Right ventricle myocardium inferior (tissue), 1 donor: ENCODE measurements around the gene COBLL1. TPM values are rescaled to one million over a fixed set of nuclear protein-coding genes. Genes with fewer than 3 reads are reported as not detected.

Source experiments
- ATAC-seq: fragments of 200-7000 bp; cut with Tn5 transposase; one replicate; pipeline ENCODE4 v1.9.1; 2020; ENCODE audit warnings: mild to moderate bottlenecking, moderate library complexity
- DNase-seq: peaks from one replicate; pipeline ENCODE4 v3.0.0; 2021; ENCODE audit errors: missing footprints
- intact Hi-C: fragments of 100-400 bp; cut with DNase I; formaldehyde crosslinking; loops from one replicate; pipeline ENCODE4 v1.11.0; 2022
- long read RNA-seq: library from polyadenylated mRNA; unstranded; transcript quantifications from one replicate; pipeline ENCODE4 v2.0.0, GENCODE V29; 2021
- total RNA-seq: library from RNA; stranded (reverse); fragmentation: NEBNext Ultra II Directional; extraction: Animal tissue kit (Norgen Biotek cat#: 25700); gene quantifications from one replicate; pipeline ENCODE4 v1.2.1, GENCODE V29; 2021
- donor health status: DM: no; HTN: yes; CAD: no; lungs with severe emphysema.

Gene COBLL1, protein sequence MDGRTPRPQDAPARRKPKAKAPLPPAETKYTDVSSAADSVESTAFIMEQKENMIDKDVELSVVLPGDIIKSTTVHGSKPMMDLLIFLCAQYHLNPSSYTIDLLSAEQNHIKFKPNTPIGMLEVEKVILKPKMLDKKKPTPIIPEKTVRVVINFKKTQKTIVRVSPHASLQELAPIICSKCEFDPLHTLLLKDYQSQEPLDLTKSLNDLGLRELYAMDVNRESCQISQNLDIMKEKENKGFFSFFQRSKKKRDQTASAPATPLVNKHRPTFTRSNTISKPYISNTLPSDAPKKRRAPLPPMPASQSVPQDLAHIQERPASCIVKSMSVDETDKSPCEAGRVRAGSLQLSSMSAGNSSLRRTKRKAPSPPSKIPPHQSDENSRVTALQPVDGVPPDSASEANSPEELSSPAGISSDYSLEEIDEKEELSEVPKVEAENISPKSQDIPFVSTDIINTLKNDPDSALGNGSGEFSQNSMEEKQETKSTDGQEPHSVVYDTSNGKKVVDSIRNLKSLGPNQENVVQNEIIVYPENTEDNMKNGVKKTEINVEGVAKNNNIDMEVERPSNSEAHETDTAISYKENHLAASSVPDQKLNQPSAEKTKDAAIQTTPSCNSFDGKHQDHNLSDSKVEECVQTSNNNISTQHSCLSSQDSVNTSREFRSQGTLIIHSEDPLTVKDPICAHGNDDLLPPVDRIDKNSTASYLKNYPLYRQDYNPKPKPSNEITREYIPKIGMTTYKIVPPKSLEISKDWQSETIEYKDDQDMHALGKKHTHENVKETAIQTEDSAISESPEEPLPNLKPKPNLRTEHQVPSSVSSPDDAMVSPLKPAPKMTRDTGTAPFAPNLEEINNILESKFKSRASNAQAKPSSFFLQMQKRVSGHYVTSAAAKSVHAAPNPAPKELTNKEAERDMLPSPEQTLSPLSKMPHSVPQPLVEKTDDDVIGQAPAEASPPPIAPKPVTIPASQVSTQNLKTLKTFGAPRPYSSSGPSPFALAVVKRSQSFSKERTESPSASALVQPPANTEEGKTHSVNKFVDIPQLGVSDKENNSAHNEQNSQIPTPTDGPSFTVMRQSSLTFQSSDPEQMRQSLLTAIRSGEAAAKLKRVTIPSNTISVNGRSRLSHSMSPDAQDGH
- 15.2 TPM for total RNA-seq
- long read RNA-seq, partial matches to known transcripts = 1 of 3 reads
- long read RNA-seq, other reads (novel, unspliced or antisense) = 2 of 3 reads

DNA sequence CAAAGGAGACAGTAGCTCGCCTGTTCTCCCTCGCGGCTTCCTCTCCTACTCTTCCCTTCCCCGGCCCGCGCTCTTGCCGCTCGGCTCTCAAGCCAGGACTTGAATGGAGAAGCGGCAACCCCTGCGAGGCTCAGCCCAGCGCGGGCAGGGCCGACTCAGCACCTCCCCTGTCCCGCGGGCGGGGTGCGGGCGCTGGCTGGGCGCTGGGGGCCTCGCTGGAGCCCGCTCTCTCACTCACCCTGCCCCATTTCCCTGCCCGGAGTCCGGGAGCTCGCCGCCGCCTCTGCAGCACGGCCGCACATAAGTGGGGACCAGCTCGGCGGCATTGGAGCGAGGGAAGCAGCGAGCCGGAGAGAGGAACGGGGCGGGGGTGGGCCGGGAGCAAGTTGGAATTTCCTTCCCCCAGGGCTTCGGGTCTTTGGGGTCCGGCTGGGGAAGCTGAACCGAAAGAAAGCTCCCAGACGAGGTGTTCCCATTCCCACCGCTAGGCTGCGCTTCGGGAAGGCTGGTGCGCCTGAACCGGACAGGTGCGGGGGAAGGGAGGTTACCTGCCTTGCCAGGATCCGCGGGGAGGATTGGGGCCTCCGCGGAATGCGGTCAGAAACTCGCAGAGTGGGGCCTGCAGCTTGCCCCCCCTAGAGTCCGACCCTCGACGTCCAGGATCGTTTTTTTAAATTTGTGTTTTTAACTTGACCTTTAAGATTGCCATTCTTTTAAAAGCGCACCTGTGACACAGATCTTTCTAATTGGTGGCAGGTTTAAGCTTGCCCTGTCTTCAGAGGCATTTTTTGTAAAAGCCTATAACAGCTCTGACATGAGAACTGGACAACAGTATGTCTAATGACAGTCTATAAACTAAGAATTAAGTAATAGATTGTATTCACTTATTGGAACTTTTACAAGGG lies at the start of gene COBLL1:
Gene COBLL1, minus strand, starts transcription at position 105 of the 905 bp plus-strand sequence. CDS start 627 bp downstream, outside the sequence.
- intact Hi-C loops = loop anchor here (2.0 to 5.0 kb wide), 4 partner anchors 60 to 280 kb away; no protein-coding TSS in a partner anchor
- peak; percentile 84 for ATAC-seq
- DNase-seq = peak; percentile 88

DNA sequence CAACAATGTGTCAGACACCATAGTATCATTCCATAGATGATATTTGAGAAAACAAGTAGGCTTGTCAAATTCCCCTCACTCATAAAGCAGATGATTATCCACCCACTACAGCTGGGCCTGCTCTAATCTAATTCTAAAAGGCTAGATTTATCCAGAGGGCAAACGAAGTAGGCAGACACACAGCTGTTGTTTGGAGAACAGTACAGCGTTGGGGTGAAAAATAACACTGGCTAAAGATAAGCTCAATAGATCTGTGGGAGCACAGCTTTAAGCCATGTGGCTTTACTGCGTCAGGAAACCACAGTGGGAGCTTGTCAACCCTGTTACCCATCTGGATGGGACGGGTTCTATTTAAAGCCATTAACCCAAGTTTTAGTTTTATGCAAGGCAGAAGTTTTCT lies 48.9 kb upstream of the COBLL1 start:
- intact Hi-C loops = no loop called here
- DNase-seq = no peak
- no peak for ATAC-seq

DNA sequence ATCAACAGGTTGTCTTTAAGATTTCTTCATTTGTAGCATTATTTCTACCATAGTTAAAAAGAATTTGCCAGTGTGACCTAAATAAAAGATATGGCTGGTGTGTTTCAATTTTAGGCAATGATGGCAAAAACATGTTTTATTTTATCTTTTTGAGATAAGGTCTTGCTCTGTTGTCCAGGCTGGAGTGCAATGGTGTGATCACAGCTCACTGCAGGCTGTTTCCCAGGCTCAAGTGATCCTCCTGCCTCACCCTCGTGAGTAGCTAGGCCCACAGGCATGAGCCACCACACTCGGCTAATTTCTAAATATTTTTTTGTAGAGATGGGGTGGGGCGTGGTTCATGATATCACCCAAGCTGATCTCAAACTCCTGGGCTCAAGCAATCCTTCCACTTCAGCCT lies 47.0 kb upstream of the COBLL1 start:
- intact Hi-C loops = no loop called here
- ATAC-seq = no peak
- DNase-seq = no peak

DNA sequence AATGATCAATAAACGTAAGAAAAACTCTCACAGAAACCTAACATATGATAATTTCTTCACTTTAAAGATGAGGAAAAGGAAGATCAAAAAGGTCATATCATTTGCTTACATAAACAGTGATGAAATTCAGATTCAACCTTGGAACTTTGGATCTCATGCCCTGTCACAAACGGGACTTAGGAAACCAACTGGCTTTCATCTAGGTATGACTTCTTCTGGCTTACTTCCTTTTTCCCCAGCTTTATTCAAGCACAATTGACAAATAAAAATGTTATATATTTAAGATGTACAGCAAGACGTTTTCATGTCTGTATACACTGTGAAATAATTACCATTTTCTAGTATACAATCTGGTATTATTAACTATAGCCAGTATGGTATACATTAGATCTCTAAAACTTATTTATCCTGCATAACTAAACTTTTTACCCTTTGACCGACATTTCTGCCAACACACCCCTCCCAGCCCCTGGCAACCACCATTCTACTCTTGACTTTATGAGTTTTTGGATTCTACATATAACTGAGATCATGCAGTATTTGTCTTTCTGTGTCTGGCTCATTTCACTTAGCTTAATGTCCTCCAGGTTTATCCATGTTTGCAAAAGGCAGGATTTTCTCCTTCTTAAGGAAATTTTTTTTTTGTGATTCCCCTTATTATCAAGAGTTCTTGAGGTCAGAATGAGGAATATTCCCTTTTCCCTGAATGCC lies 46.0 kb upstream of the COBLL1 start:
- intact Hi-C loops = no loop called here
- DNase-seq (no peak), ATAC-seq (no peak)

DNA sequence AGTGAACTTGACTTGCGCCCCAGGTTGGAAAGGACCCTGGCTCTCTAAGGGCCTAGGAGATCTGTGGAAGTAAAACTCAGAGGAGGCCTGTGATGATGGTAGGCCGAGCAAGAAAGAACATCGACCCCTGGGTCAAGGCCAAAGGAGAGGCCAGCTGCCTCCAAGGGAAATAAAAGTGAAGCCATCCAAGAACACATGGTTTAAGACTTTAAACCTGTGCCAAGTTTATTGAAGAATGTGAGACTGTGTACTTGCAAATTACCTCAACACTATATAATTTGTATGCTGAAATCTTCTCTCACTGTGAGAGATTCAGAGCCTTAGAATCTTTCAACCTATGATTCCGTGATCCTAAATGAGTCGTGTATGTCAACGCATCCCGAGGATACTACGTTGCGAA lies 40.7 kb upstream of the COBLL1 start:
- ATAC-seq = peak; percentile 16
- DNase-seq = no peak
- intact Hi-C loops = no loop called here

DNA sequence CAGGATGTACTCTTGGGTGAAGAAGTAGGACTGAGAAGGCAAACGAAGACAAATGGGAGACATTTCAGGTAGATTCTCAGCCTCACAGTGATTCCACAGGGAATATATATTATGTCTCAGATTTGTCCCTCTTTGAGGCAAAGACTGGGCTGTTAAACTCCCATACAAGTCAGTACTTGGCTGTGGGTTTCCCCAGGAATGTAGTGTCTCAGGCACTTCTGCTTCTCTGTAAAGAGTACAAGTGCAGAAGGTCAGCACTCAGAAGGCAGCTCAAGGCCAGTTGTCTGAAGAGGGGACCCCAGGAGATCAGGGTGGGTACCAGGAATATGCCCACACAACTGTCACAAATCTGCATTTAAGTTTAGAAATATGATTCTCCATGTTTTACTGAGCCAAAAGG lies 39.9 kb upstream of the COBLL1 start:
- intact Hi-C loops = no loop called here
- ATAC-seq (no peak), DNase-seq (no peak)

DNA sequence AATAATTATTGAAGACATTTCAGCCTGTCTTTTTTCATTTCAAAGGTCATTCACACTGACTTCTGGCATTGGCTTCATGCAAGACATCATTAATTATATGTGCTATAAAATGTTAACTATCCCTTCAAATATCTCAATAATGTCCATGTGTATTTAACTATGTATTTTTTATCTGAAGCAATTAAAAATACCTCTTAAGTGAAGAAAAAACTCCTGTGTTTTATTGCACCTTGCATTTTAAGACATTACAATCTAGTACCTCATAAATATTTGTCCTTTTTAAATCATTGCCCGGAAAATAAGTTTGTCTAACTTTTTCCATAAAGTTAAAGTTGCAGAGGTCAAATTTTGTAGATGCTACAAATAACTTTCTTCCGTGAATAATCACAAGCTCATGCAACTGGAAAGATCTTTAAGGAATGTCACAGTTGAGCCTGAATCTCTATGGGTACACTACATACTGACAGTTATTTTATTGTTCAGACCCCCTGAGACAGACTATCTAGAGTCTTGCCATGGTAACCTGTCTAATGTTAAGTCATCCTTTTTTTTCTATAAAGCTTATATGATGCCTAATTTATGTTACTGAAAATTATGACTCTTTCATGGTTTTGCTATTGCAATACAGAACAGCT lies 38.4 kb upstream of the COBLL1 start:
- intact Hi-C loops = no loop called here
- no peak for DNase-seq
- no peak for ATAC-seq

DNA sequence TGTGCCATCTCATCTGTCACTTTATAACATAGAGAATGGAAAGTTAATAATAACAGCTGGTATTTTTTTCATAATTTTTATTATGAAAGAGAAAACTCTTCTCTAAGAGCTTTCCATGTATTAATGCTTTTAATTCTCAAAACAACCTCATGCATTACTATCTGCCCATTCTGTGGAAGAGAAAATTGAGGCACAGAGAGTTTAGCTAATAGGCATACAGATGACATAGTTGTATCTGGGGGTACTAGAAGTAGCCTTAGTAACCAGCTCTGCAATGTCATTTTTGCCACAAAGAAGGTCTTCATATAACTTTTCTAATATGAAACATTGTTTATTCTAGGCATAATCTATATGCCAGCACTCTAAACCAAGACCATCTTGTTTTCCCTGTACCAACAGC lies 36.3 kb upstream of the COBLL1 start:
- intact Hi-C loops = no loop called here
- no peak for ATAC-seq
- DNase-seq = no peak

DNA sequence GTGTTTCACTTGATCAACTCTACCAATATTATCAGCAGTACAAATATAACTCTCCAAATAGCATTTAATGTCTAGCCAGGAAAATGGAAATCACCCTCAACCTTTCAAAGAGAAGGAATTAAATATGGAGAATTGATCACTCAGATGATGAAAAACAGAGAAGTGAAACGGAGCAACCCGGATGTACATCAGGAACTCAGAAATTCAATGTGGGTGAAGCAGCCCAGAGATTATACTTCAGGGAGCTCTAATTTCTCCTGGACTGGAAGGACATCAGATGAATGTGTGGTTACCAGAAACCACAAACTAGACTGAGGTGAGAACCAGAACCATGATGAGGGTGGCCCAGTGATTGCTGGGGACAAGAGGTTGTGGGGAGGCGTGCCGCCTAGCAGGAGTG lies 35.5 kb upstream of the COBLL1 start:
- DNase-seq (no peak), ATAC-seq (no peak)
- intact Hi-C loops = no loop called here

DNA sequence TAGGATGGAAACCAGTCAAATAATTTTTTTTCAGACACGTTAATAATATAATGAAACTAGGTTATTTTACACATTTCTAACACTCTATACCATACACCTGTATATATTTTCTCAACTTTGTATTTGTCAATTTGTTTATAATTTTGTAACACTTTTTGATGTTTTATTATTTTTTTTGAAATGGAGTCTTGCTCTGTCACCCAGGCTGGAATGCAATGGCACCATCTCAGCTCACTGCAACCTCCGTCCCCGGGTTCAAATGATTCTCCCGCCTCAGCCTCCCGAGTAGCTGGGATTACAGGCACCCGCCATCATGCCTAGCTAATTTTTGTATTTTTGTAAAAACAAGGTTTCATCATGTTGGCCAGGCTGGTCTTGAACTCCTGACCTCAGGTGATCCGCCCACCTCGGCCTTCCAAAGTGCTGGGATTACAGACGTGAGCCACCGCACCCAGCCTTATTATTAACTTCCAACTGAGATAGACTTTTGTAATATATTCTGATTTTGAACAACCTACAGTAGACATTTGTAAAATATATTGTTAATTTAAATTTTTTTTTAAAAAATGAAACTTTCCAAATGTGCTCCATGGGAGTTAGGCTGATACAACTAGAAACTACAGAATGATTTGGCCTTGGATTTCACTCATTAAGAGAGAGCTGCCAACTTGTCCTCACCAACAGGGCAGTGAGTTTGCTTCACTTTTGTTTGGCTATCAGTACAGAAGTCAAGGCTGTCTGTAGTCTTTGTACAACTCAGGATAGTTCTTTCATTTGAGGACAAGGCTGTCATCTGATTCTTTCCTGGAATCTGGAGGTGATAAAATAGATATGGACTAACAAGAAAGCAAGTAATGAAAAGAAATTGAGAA lies 33.9 kb upstream of the COBLL1 start:
- DNase-seq (no peak), ATAC-seq (no peak)
- intact Hi-C loops = no loop called here

DNA sequence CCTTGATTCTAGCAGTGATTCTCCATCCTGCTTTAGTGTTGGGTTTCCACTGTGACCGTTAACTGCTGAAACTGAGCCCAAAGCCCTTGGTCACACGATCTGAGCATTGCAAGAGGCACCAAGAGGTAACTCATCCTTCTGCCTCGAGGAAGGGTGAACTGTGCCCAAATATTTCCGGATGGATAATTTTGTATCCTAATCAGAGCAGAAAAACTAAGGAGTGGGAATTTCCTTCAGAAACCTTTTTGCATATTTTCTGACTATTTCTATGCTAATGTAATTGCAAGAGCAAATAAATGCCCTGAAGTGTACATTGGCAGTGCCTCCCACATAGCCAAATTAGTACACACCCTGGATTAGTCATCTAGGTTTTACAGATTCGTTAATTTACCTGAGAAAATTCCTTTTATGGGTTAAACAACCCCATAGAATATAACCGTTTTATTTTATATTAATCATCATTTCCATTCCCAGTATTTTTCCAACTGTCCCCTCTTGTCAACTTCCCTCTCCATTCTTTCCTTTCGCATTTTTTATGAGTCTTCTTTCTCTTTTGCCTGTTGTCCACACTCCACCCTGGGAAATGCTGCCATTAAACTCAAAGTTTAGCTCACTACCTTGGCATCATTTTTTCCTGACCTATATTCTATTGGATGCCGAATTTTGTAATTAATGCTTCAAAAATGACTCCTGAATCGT lies 31.7 kb upstream of the COBLL1 start:
- ATAC-seq = no peak
- no peak for DNase-seq
- intact Hi-C loops = no loop called here

DNA sequence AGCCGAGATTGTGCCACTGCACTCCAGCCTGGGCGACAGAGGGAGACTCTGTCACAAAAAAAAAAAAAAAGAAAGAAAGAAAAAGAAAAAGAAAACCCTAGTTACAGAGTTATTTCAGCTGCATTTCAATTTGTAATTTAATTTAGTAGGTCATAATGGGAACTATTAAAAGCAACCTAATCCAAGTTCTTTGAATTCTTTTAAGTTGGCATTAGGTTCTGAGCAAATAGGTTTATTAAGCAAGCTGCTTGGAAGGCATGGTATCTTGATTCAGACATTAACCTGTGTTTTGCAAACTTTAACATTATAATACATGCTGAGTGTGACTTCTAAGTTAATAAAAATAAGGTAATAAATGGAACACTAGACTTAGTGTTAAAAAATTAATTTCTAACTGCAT lies 29.8 kb upstream of the COBLL1 start:
- ATAC-seq (no peak), DNase-seq (no peak)
- intact Hi-C loops = no loop called here

DNA sequence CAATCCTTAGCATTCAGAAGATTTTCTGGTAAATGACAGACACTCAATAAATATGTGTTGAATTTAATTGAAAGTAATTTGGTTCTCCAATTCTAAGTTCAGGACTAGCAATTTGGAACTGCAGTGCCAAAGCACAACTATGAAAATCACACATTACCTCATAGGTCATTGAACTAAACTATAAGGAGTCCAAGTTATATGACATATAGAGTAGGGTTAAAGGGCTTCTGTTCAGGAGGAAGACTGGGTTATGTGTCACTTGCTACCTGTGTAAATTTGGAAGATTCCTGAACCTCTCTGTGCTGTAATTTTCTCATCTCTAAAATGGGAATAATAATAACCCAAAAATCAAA lies 27.8 kb upstream of the COBLL1 start:
- DNase-seq = no peak
- ATAC-seq = no peak
- intact Hi-C loops = no loop called here

DNA sequence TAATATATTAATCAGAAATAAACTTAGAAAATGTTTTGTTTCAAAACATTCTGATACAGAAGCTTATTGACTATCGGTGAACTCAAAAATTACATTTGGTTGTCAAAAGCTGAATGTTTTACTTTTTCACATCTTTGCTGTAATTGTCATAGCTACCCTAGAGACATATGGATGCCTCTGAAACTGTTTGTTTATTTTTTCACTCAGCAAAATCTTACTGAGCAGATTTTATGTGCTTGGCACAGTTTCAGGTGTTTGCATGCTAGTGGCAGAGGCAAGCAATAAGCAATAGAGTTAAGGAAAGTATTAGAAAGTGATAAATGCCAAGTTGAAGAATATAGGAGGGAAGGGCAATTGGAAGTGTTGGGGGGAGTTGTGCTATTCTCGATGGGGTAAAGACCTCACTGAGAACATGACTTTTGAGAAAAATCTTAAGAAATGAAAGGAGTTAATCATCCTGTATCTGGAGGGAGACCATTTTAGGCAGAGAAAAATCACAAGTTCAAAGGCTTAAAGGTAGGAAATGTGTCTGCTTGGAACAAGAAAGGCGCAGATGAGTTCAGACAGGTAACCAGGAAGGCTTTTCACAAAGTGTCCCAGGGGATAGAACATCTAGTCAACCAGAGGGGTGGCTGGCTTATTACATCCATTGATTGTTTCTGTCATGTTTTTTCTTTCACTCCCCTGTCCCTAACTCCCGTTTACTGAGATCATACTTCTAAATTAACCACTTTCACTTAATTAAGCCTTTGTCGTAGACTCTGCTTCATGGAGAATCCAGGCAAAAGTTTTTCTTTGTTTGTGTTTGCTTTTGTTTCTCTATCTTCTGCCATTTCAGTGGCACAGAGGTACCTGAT lies 27.2 kb upstream of the COBLL1 start:
- ATAC-seq (no peak), DNase-seq (no peak)
- intact Hi-C loops = no loop called here

DNA sequence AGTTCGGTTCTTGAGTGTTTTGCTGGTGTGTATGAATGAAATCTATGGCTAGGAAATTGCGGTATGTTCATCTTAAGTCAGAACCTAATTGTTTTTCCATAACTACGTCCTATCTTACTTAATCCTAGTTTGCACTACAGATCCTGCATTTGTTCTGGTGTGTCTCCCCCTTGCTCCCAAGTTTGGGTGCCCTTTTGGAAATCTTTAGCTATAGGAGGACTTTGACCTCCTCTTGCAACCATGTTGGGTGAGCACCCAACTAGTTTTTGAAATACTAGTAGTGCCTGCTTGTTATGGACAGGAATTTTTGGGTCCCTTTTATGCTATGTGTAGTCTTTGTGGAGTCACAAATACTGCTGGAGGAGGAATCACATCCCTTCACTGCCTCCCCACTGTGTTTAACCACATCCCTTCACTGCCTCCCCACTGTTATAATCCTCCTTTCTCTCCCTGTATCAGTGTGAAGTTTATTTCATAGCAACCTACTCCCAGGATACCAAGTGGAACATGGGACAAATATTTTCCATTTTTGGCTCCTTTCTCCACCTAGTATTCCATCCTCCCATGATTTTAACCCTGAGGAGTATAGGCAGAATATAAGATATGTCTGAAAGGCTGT lies 26.3 kb upstream of the COBLL1 start:
- no peak for ATAC-seq
- DNase-seq = no peak
- intact Hi-C loops = no loop called here
